NCI-H1105 treated with DMSO at 0.1 percent for 48 hours (cell line): ENCODE results near the gene ERCC5.

Experiments
- DNase-seq: peaks from one replicate; lab custom pipeline; 2025; lab: John Stamatoyannopoulos, UW

ERCC5 gene

DNA sequence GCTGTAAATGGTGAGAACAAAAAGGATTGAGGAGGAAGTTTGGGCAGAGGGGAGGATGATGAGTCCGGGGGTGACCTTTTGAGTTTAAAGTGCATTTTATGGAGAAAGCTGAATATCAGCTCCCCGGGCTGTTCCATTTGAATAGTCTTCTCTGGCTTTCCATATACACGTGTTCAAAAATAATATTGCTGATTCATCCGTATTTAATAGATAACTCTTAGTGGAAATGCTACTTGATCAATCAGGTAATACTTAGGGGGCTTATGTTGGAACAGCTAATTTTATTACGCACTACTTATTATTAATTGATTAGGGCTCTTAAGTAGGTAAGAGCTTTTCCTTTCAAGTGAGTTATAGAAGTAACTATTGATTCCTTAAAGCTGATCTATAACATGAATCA is 76.4 kb downstream of the ERCC5 start:
- DNase-seq = no peak
